GM12873 (cell line): ENCODE data around the gene ACOT8.

Experiments used
- TF ChIP-seq, protein P1 (sequence below): IDR thresholded peaks from 2 replicates; pipeline ENCODE4 v1.5.1; 2012; ENCODE audit warnings: low read depth, mild to moderate bottlenecking, moderate library complexity, low read length, control low read depth; ENCODE audit not compliant: insufficient read depth; ENCODE audit errors: missing control alignments

The ACOT8 gene

GRCh38 chr20:45882469-45883099 is 25.4 kb upstream of the ACOT8 start:
- TF ChIP-seq, protein P1, sequence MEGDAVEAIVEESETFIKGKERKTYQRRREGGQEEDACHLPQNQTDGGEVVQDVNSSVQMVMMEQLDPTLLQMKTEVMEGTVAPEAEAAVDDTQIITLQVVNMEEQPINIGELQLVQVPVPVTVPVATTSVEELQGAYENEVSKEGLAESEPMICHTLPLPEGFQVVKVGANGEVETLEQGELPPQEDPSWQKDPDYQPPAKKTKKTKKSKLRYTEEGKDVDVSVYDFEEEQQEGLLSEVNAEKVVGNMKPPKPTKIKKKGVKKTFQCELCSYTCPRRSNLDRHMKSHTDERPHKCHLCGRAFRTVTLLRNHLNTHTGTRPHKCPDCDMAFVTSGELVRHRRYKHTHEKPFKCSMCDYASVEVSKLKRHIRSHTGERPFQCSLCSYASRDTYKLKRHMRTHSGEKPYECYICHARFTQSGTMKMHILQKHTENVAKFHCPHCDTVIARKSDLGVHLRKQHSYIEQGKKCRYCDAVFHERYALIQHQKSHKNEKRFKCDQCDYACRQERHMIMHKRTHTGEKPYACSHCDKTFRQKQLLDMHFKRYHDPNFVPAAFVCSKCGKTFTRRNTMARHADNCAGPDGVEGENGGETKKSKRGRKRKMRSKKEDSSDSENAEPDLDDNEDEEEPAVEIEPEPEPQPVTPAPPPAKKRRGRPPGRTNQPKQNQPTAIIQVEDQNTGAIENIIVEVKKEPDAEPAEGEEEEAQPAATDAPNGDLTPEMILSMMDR, result no peak

DNA sequence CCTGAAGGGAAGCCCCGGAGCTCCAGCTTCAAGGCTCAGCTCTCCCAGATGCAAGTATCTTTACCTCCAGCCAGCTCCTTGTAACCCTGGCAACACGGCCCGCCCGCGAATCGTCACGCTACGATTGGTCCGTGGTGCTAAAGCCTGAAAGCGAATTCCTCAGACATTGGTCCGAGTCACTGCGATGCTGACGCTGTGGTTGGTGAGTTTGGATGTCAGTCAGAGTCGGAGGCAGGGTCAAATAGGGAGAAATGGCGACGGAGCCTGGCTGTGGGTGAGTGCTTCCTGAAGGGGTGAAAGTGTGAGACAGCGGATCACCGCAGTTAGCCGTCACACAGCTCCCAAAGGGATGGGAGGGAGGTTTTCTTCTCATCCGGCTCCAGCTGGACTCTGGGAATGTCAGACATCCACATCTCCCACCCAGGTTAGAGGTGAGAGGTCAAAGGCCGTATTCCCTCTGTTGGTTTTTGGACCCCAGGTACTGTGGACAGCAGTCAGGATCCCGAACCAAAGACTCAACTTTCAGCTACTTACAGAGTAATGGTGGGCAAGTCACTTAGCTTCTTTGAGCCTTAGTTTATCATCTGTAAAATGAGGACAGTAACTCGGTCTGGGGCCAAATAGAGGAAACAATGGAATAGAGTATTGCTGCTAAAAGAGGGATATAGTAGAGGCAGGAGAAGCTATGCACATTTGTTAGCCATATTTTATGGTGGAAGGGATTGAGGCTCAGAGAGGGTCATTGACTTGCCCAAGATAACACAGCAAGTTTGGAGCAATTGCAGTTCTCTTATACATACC is 24.0 kb upstream of the ACOT8 start, which contains the start of gene ZSWIM1:
Gene ZSWIM1 (plus strand): TSS at position 240 of the 801 bp plus-strand sequence. CDS start 1,366 bp downstream, outside the sequence.
- TF ChIP-seq, protein P1, result no peak

GRCh38 chr20:45878076-45878761 is 21.0 kb upstream of the ACOT8 start:
- TF ChIP-seq, protein P1, result no peak

- TF ChIP-seq, protein P1, result no peak
These were observed 17.4 kb upstream of the ACOT8 start for GRCh38 chr20:45874576-45874975.

DNA sequence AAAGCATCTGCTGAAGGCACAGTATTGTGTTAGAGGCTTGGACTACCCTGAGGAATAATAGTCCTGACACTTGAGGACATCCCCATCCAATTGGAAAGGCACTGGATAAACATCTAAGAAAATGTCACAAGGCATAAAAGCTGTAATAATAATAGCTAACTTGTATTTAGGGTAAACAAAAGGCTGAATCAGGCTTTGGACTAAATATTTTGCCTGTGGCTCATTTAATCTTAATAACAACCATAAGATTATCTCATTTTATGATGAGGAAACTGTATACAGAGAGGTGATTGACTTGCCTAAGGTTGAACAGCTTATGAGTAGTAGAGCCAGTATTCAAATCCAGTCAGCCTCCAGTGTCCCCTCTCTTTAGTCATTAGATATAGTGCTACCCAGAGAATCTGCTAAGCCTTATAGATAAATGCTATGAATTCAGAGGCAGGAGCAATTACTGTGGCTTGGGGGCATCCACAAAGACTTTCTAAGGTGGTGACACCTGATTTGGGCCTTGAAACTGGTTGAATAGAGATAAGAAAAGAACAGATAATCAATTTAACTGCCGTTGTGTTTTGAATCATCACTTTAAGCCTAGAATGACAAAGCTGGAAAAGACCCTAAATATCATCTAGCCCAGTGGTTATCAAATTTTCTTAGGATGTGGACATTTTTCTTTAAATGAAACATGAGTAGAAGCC is 16.4 kb upstream of the ACOT8 start:
- TF ChIP-seq, protein P1, result no peak

- TF ChIP-seq, protein P1, result no peak
These were observed 15.4 kb upstream of the ACOT8 start for GRCh38 chr20:45872626-45873025.

DNA sequence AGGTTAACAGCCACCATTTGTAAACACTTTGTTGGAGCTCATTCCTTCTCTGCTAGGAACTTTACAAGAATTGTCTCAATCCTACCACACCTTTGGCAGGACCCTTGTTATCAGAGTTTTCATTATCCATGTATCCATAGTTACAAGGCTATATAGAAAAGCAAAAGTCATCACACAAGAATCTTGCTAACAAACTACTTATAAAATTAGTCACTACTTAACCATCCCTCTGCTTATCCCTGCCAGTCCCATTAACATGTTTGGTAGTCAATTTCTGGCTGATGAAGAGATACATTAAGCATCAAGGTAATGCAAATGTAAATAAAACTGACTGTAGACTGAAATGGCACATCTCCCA is 10.6 kb upstream of the ACOT8 start:
- TF ChIP-seq, protein P1, result no peak
